ENCODE results near the gene MRGPRG. TPM values are rescaled to one million over a fixed set of nuclear protein-coding genes. Genes with fewer than 3 reads are reported as not detected.

MRGPRG gene
- total RNA-seq, 1 experiment from 2014 or later: not detected

DNA sequence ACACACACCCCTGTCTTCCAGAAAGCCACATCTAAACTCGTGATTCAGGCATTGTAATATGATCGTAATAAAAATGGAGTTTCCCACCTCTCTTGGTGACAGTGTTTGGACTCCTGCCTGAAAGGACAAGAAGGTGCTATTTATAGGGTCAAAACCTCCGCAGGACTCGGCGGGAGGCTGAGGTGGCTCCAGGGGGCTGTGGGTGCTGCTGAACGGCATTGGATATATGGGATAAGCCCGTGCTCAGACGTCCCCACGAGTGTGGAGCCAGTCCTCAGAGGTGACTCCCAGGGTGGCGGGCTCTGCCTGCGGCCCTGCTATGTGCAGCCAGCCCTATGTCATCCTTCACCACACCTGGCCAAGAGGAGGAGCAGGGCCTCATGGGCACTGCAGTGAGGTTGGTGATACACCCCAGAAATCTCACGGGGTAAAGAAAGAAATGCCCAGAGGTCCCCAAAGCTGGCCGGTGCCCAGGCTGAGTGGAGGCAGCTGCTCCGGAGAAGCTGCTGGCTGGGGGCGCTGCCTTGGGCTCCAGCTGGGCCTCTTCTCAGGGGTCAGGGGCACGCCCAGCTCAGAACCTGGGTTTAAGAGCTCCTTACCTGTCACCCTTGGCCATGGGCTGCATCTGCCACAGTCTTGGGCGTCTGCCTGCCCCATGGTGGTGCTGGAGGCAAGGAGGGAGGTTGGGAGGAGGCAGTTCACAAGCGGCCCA, 48.4 kb downstream of the MRGPRG start:
- H3K4me1 ChIP-seq (ENCODE audit: control insufficient read depth in 1 of 2, insufficient read depth in 2 of 2, low read length in 2 of 2): peaks cover 17 to 23% of the 10 kb centered on the region in 2 experiments; a peak in 3 of 4 replicates
- H3K9ac ChIP-seq (ENCODE audit: low read length): no peak overlapping the region
- H2AFZ ChIP-seq (ENCODE audit: low read depth, low read length, poor library complexity, severe bottlenecking): peak overlapping the region; percentile 66
- ChIA-PET RAD21 (ENCODE audit: low non-redundant PET in 1 of 2, low total read pairs in 2 of 2, uncharacterized antibody in 2 of 2, unreplicated experiment in 2 of 2) (no interaction called here), CTCF (no interaction called here), POLR2A (no interaction called here)
- no peaks in the 10 kb centered on the region for H3K36me3 ChIP-seq (ENCODE audit: control insufficient read depth in 1 of 2, insufficient read depth in 2 of 2, low read length in 2 of 2)
- H4K20me1 ChIP-seq (ENCODE audit: insufficient read depth): no peaks in the 10 kb centered on the region
- DNase-seq (ENCODE audit: low read depth, low spot score) (no peak), ATAC-seq (no peak)
- intact Hi-C loops (cut with micrococcal nuclease): no loop called here
- H3K4me2 ChIP-seq (ENCODE audit: low read length): peak overlapping the region; percentile 90
- H3K27ac ChIP-seq (ENCODE audit: low read depth, low read length): peak overlapping the region; percentile 43; the same call in 1 of the 2 replicates
- peak overlapping the region in 1 of 2 experiments; percentile 56; a peak in 2 of 4 replicates for H3K4me3 ChIP-seq (replicated peaks in 1 of 2; ENCODE audit: low read depth in 1 of 2, low read length in 2 of 2)
- no TSS peak for BruUV-seq (replicated peaks)
- TF ChIP-seq EGR1 (IDR thresholded peaks at IDR 0.05; ENCODE audit: low read depth) (no peak), ELF1 (IDR thresholded peaks at IDR 0.05; ENCODE audit: borderline replicate concordance, low read depth) (no peak), FOSL1 (IDR thresholded peaks at IDR 0.05; ENCODE audit: low read depth) (no peak), CEBPB (IDR thresholded peaks at IDR 0.05; ENCODE audit: low read depth) (no peak), SRF (IDR thresholded peaks at IDR 0.05; ENCODE audit: low read depth) (no peak), ZNF274 (IDR thresholded peaks at IDR 0.05; ENCODE audit: low read depth, low read length) (no peak)
- TF ChIP-seq, protein P1, sequence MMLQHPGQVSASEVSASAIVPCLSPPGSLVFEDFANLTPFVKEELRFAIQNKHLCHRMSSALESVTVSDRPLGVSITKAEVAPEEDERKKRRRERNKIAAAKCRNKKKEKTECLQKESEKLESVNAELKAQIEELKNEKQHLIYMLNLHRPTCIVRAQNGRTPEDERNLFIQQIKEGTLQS (IDR thresholded peaks at IDR 0.05): no peak
- TF ChIP-seq, protein P2, sequence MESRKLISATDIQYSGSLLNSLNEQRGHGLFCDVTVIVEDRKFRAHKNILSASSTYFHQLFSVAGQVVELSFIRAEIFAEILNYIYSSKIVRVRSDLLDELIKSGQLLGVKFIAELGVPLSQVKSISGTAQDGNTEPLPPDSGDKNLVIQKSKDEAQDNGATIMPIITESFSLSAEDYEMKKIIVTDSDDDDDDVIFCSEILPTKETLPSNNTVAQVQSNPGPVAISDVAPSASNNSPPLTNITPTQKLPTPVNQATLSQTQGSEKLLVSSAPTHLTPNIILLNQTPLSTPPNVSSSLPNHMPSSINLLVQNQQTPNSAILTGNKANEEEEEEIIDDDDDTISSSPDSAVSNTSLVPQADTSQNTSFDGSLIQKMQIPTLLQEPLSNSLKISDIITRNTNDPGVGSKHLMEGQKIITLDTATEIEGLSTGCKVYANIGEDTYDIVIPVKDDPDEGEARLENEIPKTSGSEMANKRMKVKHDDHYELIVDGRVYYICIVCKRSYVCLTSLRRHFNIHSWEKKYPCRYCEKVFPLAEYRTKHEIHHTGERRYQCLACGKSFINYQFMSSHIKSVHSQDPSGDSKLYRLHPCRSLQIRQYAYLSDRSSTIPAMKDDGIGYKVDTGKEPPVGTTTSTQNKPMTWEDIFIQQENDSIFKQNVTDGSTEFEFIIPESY (IDR thresholded peaks at IDR 0.05; ENCODE audit: extremely low read depth, insufficient replicate concordance, low read length): no peak
- no peaks in the 10 kb centered on the region; a peak in 1 of 4 replicates for H3K9me3 ChIP-seq (ENCODE audit: control insufficient read depth in 1 of 2, insufficient read depth in 1 of 2, low read depth in 1 of 2, low read length in 2 of 2)
- H3K9me2 ChIP-seq (ENCODE audit: insufficient read depth): no peaks in the 10 kb centered on the region
- H3K79me2 ChIP-seq (ENCODE audit: insufficient read depth, low read length): no peaks in the 10 kb centered on the region
- H3K27me3 ChIP-seq (ENCODE audit: insufficient read depth, low read length): no peaks in the 10 kb centered on the region

Data from HCT116 (cell line).